ENCODE measurements around the gene GRM4. TPM values are rescaled to one million over a fixed set of nuclear protein-coding genes. Genes with fewer than 3 reads are reported as not detected.

Gene GRM4
- total and polyA plus RNA-seq, 9 donors: under 0.01 to 0.37 (median 0.08) TPM; not detected in 2

- no peak overlapping the region for H3K27ac ChIP-seq
- WGBS, 3 donors: 27 to 35% (median 33%) methylated on average over 13 of the region's 13 CpGs
Observed at GRCh38 chr6:33983109-33983716, 162.7 kb downstream of the GRM4 start.

GRCh38 chr6:33981861-33982260, 164.0 kb downstream of the GRM4 start:
- Histone ChIP-seq H3K27me3 (no peaks in the 10 kb centered on the region), H3K4me1 (ENCODE audit: insufficient read depth) (no peaks in the 10 kb centered on the region), H3K27ac (no peak overlapping the region), H3K9me3 (no peaks in the 10 kb centered on the region), H3K4me3 (no peak overlapping the region), H3K36me3 (no peaks in the 10 kb centered on the region)
- intact Hi-C loops (cut with DNase I): no loop called here
- TF ChIP-seq EP300 (IDR thresholded peaks at IDR 0.05): no peak
- no peak for DNase-seq
- 64 to 70% (median 70%) methylated on average over 4 of the region's 4 CpGs for WGBS, 3 donors

More at GRCh38 chr6:33983109-33983716, 162.7 kb downstream of the GRM4 start:
- H3K27me3 ChIP-seq: no peaks in the 10 kb centered on the region
- no peaks in the 10 kb centered on the region for H3K9me3 ChIP-seq
- DNase-seq: no peak
- TF ChIP-seq POLR2A (IDR thresholded peaks at IDR 0.05): no peak
- TF ChIP-seq CTCF (IDR thresholded peaks at IDR 0.05): no peak
- no peak for TF ChIP-seq EP300 (IDR thresholded peaks at IDR 0.05)
- no peaks in the 10 kb centered on the region for H3K4me1 ChIP-seq (ENCODE audit: insufficient read depth)
- no peak overlapping the region for H3K4me3 ChIP-seq
- H3K36me3 ChIP-seq: no peaks in the 10 kb centered on the region
- intact Hi-C loops (cut with DNase I): no loop called here

GRCh38 chr6:33981421-33981820, 164.5 kb downstream of the GRM4 start:
- H3K27me3 ChIP-seq: no peaks in the 10 kb centered on the region
- no peaks in the 10 kb centered on the region for H3K9me3 ChIP-seq
- TF ChIP-seq POLR2A (IDR thresholded peaks at IDR 0.05) (no peak), EP300 (IDR thresholded peaks at IDR 0.05) (no peak), CTCF (IDR thresholded peaks at IDR 0.05) (no peak)
- DNase-seq: no peak
- no peak overlapping the region for H3K27ac ChIP-seq
- no peak overlapping the region for H3K4me3 ChIP-seq
- H3K36me3 ChIP-seq: no peaks in the 10 kb centered on the region
- 93 to 95% (median 94%) methylated on average over 7 of the region's 7 CpGs for WGBS, 3 donors
- no peaks in the 10 kb centered on the region for H3K4me1 ChIP-seq (ENCODE audit: insufficient read depth)
- intact Hi-C loops (cut with DNase I): no loop called here

DNA sequence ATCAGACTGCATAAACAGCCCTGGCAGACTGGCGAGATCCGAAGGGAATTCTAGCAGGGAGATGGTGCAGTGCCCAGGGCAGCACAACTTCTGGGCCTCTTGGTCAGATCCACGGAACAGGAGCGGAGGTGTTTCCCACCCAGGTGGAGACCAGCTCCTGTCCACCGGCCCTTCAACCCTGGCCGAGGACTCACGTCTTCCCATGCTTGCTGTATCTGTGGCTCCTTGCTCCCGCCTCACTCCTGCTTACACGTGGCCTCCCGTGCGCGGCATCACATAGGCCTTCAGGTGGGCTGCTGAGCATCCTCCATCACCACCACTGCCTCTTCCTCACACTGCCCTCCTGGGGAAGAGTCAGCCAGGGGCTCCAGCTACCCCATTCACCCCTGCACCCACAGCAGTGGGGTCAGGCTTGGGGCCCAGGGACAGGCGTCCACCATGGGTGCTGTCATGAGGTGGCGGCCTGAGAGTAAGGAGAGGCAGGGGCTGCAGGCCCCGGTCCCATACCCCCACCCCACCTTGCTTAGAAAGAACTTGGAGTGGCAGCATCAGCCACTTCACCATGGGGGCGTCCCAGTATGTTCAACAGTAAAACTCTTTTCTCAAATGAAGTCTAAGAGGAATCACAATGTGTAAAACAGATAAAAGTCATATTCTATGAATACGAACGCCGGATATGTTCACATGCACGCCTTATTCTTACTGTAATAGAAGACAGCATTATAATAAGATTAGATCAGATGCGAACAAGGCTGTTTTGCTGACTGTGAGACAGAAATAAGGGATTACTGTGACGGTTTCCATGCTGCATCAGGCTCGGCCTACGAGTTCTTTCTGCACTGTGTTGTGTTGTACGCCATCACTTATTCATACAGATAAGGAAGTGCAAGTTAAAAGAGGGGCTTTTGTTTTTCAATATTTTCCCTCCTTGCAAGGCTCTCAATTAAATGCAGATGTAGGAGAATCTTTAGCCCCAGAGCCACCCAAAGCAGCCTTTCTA, 165.4 kb downstream of the GRM4 start:
- no peak overlapping the region for H3K4me3 ChIP-seq
- no peaks in the 10 kb centered on the region for H3K36me3 ChIP-seq
- no peak overlapping the region for H3K27ac ChIP-seq
- H3K27me3 ChIP-seq: no peaks in the 10 kb centered on the region
- no peak for DNase-seq
- no peaks in the 10 kb centered on the region for H3K4me1 ChIP-seq (ENCODE audit: insufficient read depth)
- 81 to 85% (median 83%) methylated on average over 25 of the region's 25 CpGs for WGBS, 3 donors
- intact Hi-C loops (cut with DNase I): no loop called here
- TF ChIP-seq EP300 (IDR thresholded peaks at IDR 0.05) (no peak), POLR2A (IDR thresholded peaks at IDR 0.05) (no peak), CTCF (IDR thresholded peaks at IDR 0.05) (no peak)
- H3K9me3 ChIP-seq: no peaks in the 10 kb centered on the region

Data from ovary (tissue), 9 donors.